Erythroblast (primary cell): ENCODE results near the gene TSSK6.

Experiments
- GATA1 ChIP-seq: IDR thresholded peaks from 2 replicates; pipeline ENCODE4 v1.6.1; 2011; ENCODE audit warnings: low read depth, mild to moderate bottlenecking, control low read depth, low read length, moderate library complexity
- POLR2A ChIP-seq: IDR thresholded peaks from 2 replicates; pipeline ENCODE4 v1.6.1; 2011; ENCODE audit warnings: mild to moderate bottlenecking, low read length

- TF ChIP-seq POLR2A (no peak), GATA1 (no peak)
Measured at GRCh38 chr19:19562665-19563347, 47.5 kb upstream of the TSSK6 start.
